Measurements from ENCODE around the gene DNAH14.
"Not testable (repeated sequence)": the region's sequence is repeated elsewhere in the genome, so short reads cannot be mapped to it uniquely, and the experiment has no call there.

Gene DNAH14

GRCh38 chr1:224931605-224932004 lies 2.1 kb downstream of the DNAH14 start:
- CTCF ChIA-PET, result interaction anchor here (1.4 kb wide), 1 partner anchor 9 kb away, joined by 7 read pairs; no protein-coding TSS in a partner anchor
- POLR2A ChIA-PET, result no interaction called here
- DNase-seq (ENCODE audit: extremely low spot score), result no peak

GRCh38 chr1:224932607-224933249 lies 3.3 kb downstream of the DNAH14 start:
- TF ChIP-seq CTCF (IDR thresholded peaks at IDR 0.05; ENCODE audit: control extremely low read depth, extremely low read depth, low read depth, missing control alignments), result no peak
- no peak for DNase-seq (ENCODE audit: extremely low spot score)
- ChIA-PET POLR2A (no interaction called here), CTCF (no interaction called here)

More at GRCh38 chr1:224931605-224932004, 2.1 kb downstream of the DNAH14 start:
- TF ChIP-seq CTCF (IDR thresholded peaks at IDR 0.05; ENCODE audit: control extremely low read depth, extremely low read depth, low read depth, missing control alignments), result no peak

GRCh38 chr1:224933584-224933983 lies 4.1 kb downstream of the DNAH14 start:
- CTCF ChIA-PET, result no interaction called here
- no peak for DNase-seq (ENCODE audit: extremely low spot score)
- POLR2A ChIA-PET, result no interaction called here
- no peak for TF ChIP-seq CTCF (IDR thresholded peaks at IDR 0.05; ENCODE audit: control extremely low read depth, extremely low read depth, low read depth, missing control alignments)

- DNase-seq (ENCODE audit: extremely low spot score), result no peak
- POLR2A ChIA-PET, result no interaction called here
- CTCF ChIA-PET, result interaction anchor here (3.3 kb wide), 1 partner anchor 17 kb away, joined by 10 read pairs; no protein-coding TSS in a partner anchor
- no peak for TF ChIP-seq CTCF (IDR thresholded peaks at IDR 0.05; ENCODE audit: control extremely low read depth, extremely low read depth, low read depth, missing control alignments)
Measured at GRCh38 chr1:224938652-224939051, 9.2 kb downstream of the DNAH14 start.

GRCh38 chr1:224939844-224940425 lies 10.5 kb downstream of the DNAH14 start:
- POLR2A ChIA-PET, result no interaction called here
- CTCF ChIA-PET, result no interaction called here
- no peak for TF ChIP-seq CTCF (IDR thresholded peaks at IDR 0.05; ENCODE audit: control extremely low read depth, extremely low read depth, low read depth, missing control alignments)
- DNase-seq (ENCODE audit: extremely low spot score), result no peak

GRCh38 chr1:224940735-224941134 lies 11.3 kb downstream of the DNAH14 start:
- DNase-seq (ENCODE audit: extremely low spot score); POLR2A ChIA-PET; CTCF ChIA-PET: not testable (repeated sequence)

- DNase-seq (ENCODE audit: extremely low spot score); POLR2A ChIA-PET; CTCF ChIA-PET: not testable (repeated sequence)
Measured at GRCh38 chr1:224945651-224946348, 16.3 kb downstream of the DNAH14 start.

- POLR2A ChIA-PET, result not testable (repeated sequence)
Measured at GRCh38 chr1:224946349-224946691, 16.8 kb downstream of the DNAH14 start.

More at GRCh38 chr1:224946349-224946691, 16.8 kb downstream of the DNAH14 start:
- DNase-seq (ENCODE audit: extremely low spot score); CTCF ChIA-PET: not testable (repeated sequence)

Measured in GM10248 (cell line).